ENCODE results near the gene KISS1.

GRCh38 chr1:204227996-204228785 is 31.9 kb upstream of the KISS1 start:
- TF ChIP-seq POLR2A (IDR thresholded peaks at IDR 0.05; ENCODE audit: low read length) (no peak), GATA1 (IDR thresholded peaks at IDR 0.05; ENCODE audit: low read depth, low read length) (no peak)
